Transverse colon (tissue), 4 donors: ENCODE results near the gene SH2B3.

Experiments
- CTCF ChIP-seq, 5 experiments: fragments of 200-600 bp in 3 of 5; fragments of 450-650 bp in 2 of 5; sonication (generic) in 3 of 5; IDR thresholded peaks; 1 replicate in 2 of 5; 2 replicates in 3 of 5; pipeline ENCODE4 v1.5.1; 2016 to 2017; ENCODE audit warnings: antibody characterized with exemption in 5 of 5, inconsistent platforms in 3 of 5, mild to moderate bottlenecking in 2 of 5, moderate library complexity in 1 of 5
- EP300 ChIP-seq: sonication (generic); formaldehyde crosslinking; IDR thresholded peaks from one replicate; pipeline ENCODE4 v1.6.1; 2017; ENCODE audit warnings: antibody characterized with exemption, low read depth
- POLR2A ChIP-seq: fragments of 450-650 bp; IDR thresholded peaks from one replicate; pipeline ENCODE4 v1.6.1; 2016; ENCODE audit warnings: antibody characterized with exemption, mild to moderate bottlenecking, moderate library complexity
- POLR2AphosphoS5 ChIP-seq, 3 donors: sonication (generic); formaldehyde crosslinking; IDR thresholded peaks; one replicate each; pipeline ENCODE4 v1.6.1; 2016; ENCODE audit warnings: antibody characterized with exemption in 3 of 3

GRCh38 chr12:111394480-111394879, 11.2 kb upstream of the SH2B3 start:
- TF ChIP-seq POLR2AphosphoS5 (IDR thresholded peaks at IDR 0.05) (no peak), CTCF (IDR thresholded peaks at IDR 0.05) (no peak), EP300 (no peak), POLR2A (no peak)
